DMS79 treated with DMSO at 0.1 percent for 48 hours (cell line): ENCODE measurements around the gene KLK1.
"Not testable (repeated sequence)": the region's sequence is repeated elsewhere in the genome, so short reads cannot be mapped to it uniquely, and the experiment has no call there.

Source experiments
- DNase-seq: peaks from one replicate; lab custom pipeline; 2025; lab: John Stamatoyannopoulos, UW

KLK1 gene

GRCh38 chr19:50815439-50815838 lies 8.1 kb downstream of the KLK1 start:
- DNase-seq = no peak

GRCh38 chr19:50814883-50815282 lies 8.7 kb downstream of the KLK1 start:
- DNase-seq = no peak

- DNase-seq = no peak
Measured at GRCh38 chr19:50812474-50812873, 11.1 kb downstream of the KLK1 start.

GRCh38 chr19:50811622-50812238 lies 11.9 kb downstream of the KLK1 start:
- DNase-seq = not testable (repeated sequence)

- no peak for DNase-seq
Measured at GRCh38 chr19:50808856-50809255, 14.7 kb downstream of the KLK1 start.

- peak; percentile 79 for DNase-seq
Measured at GRCh38 chr19:50804420-50805272, 18.9 kb downstream of the KLK1 start.

GRCh38 chr19:50803633-50804419 lies 19.8 kb downstream of the KLK1 start:
- DNase-seq = no peak

GRCh38 chr19:50801107-50801506 lies 22.5 kb downstream of the KLK1 start:
- no peak for DNase-seq

- DNase-seq = no peak
Measured at GRCh38 chr19:50799547-50799851, 24.1 kb downstream of the KLK1 start.

GRCh38 chr19:50798659-50799546 lies 24.7 kb downstream of the KLK1 start:
- no peak for DNase-seq

GRCh38 chr19:50797781-50798658 lies 25.6 kb downstream of the KLK1 start:
- DNase-seq = no peak

GRCh38 chr19:50797429-50797780 lies 26.2 kb downstream of the KLK1 start:
- DNase-seq = no peak

GRCh38 chr19:50796634-50797428 lies 26.8 kb downstream of the KLK1 start:
- DNase-seq = no peak

- DNase-seq = no peak
Measured at GRCh38 chr19:50796128-50796633, 27.4 kb downstream of the KLK1 start.

GRCh38 chr19:50795664-50796073 lies 27.9 kb downstream of the KLK1 start:
- no peak for DNase-seq

GRCh38 chr19:50794876-50795663 lies 28.5 kb downstream of the KLK1 start:
- no peak for DNase-seq

GRCh38 chr19:50794074-50794875 lies 29.3 kb downstream of the KLK1 start:
- DNase-seq = no peak

GRCh38 chr19:50793558-50794065 lies 30.0 kb downstream of the KLK1 start:
- DNase-seq = no peak
